Renal cortex interstitium (tissue), 11 donors: Measurements from ENCODE around the gene DIP2B. TPM values are rescaled to one million over a fixed set of nuclear protein-coding genes. Genes with fewer than 3 reads are reported as not detected.

Experiments
- DNase-seq, 11 donors: peaks; one replicate each; pipeline ENCODE4 v3.0.0-alpha.2; 2013; ENCODE audit warnings: low read depth in 9 of 11, low spot score in 4 of 11; ENCODE audit errors: extremely low read depth in 1 of 11
- polyA plus RNA-seq, 3 donors: library from polyadenylated mRNA; unstranded; fragments of 120-200 nt; gene quantifications; one replicate each; pipeline ENCODE4 v1.2.1, GENCODE V29; 2013; ENCODE audit not compliant: insufficient read length in 3 of 3

DIP2B gene
- polyA plus RNA-seq, 3 donors, result 23.5 to 25.9 (median 23.9) TPM

GRCh38 chr12:50728417-50728816 lies 223.6 kb downstream of the DIP2B start:
- no peak for DNase-seq

GRCh38 chr12:50728841-50729240 lies 224.1 kb downstream of the DIP2B start:
- DNase-seq, result no peak

- DNase-seq, result no peak
These were observed 227.8 kb downstream of the DIP2B start for GRCh38 chr12:50732591-50732990.

GRCh38 chr12:50733706-50734105 lies 228.9 kb downstream of the DIP2B start:
- DNase-seq, result no peak

- DNase-seq, result peak in 10 of 11 donors; percentile 6 to 34 (median 24)
These were observed 229.9 kb downstream of the DIP2B start for GRCh38 chr12:50734409-50735263.

GRCh38 chr12:50739611-50740010 lies 234.8 kb downstream of the DIP2B start:
- no peak for DNase-seq

GRCh38 chr12:50740307-50740706 lies 235.5 kb downstream of the DIP2B start:
- no peak for DNase-seq

GRCh38 chr12:50742776-50743175 lies 238.0 kb downstream of the DIP2B start:
- no peak for DNase-seq

- DNase-seq, result no peak
These were observed 241.1 kb downstream of the DIP2B start for GRCh38 chr12:50745861-50746260.

- DNase-seq, result no peak
These were observed 241.6 kb downstream of the DIP2B start for GRCh38 chr12:50746431-50746830.

GRCh38 chr12:50747817-50748216 lies 243.0 kb downstream of the DIP2B start:
- DNase-seq, result no peak

GRCh38 chr12:50749459-50749882 lies 244.7 kb downstream of the DIP2B start:
- no peak for DNase-seq

- no peak for DNase-seq
These were observed 245.6 kb downstream of the DIP2B start for GRCh38 chr12:50750366-50750765.

GRCh38 chr12:50751948-50752721 lies 247.3 kb downstream of the DIP2B start:
- no peak for DNase-seq

- DNase-seq, result no peak
These were observed 248.5 kb downstream of the DIP2B start for GRCh38 chr12:50753232-50753769.

- peak; percentile 80 to 91 (median 87) for DNase-seq
These were observed 259.0 kb downstream of the DIP2B start, which contains the start of gene ATF1 for GRCh38 chr12:50763639-50764285. Gene ATF1, plus strand, starts transcription at chr12:50764101. Its CDS starts 16,045 bp downstream, at chr12:50780146.

GRCh38 chr12:50764286-50765094 lies 259.7 kb downstream of the DIP2B start:
- DNase-seq, result peak in 9 of 11 donors; percentile 19 to 51 (median 26)

GRCh38 chr12:50765095-50765911 lies 260.5 kb downstream of the DIP2B start:
- DNase-seq, result peak in 8 of 11 donors; percentile 15 to 55 (median 28)
